GM21515 (cell line): Measurements from ENCODE around the gene ZNF516.
"Not testable (repeated sequence)": the region's sequence is repeated elsewhere in the genome, so short reads cannot be mapped to it uniquely, and the experiment has no call there.

Source experiments
- ATAC-seq: cut with Tn5 transposase; IDR thresholded peaks from one replicate; pipeline ENCODE4 v1.9.1; 2021; ENCODE audit not compliant: unreplicated experiment

Gene ZNF516, protein sequence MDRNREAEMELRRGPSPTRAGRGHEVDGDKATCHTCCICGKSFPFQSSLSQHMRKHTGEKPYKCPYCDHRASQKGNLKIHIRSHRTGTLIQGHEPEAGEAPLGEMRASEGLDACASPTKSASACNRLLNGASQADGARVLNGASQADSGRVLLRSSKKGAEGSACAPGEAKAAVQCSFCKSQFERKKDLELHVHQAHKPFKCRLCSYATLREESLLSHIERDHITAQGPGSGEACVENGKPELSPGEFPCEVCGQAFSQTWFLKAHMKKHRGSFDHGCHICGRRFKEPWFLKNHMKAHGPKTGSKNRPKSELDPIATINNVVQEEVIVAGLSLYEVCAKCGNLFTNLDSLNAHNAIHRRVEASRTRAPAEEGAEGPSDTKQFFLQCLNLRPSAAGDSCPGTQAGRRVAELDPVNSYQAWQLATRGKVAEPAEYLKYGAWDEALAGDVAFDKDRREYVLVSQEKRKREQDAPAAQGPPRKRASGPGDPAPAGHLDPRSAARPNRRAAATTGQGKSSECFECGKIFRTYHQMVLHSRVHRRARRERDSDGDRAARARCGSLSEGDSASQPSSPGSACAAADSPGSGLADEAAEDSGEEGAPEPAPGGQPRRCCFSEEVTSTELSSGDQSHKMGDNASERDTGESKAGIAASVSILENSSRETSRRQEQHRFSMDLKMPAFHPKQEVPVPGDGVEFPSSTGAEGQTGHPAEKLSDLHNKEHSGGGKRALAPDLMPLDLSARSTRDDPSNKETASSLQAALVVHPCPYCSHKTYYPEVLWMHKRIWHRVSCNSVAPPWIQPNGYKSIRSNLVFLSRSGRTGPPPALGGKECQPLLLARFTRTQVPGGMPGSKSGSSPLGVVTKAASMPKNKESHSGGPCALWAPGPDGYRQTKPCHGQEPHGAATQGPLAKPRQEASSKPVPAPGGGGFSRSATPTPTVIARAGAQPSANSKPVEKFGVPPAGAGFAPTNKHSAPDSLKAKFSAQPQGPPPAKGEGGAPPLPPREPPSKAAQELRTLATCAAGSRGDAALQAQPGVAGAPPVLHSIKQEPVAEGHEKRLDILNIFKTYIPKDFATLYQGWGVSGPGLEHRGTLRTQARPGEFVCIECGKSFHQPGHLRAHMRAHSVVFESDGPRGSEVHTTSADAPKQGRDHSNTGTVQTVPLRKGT

DNA sequence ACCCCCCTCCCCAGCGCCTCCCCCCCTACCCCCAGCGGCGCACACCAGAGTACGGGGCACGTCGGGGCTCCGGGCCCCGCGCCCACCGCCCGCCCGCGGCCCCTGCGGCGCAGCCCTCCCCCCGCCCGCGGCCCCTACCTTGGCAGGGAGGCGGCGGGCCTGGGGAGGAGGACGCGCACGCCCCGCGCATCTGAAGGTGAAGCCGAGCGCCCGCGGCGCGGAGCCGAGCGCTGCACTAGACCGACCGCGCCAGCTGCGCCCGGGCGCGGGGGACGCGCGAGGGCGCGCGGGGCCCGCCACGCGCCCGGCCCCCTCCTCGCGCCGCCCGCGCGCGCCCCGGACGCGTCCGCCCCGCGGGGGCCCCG lies at the start of gene ZNF516:
ZNF516 (minus strand) TSS at position 237 of the 365 bp plus-strand sequence. CDS start 52,188 bp downstream, outside the sequence.
- no peak for ATAC-seq

DNA sequence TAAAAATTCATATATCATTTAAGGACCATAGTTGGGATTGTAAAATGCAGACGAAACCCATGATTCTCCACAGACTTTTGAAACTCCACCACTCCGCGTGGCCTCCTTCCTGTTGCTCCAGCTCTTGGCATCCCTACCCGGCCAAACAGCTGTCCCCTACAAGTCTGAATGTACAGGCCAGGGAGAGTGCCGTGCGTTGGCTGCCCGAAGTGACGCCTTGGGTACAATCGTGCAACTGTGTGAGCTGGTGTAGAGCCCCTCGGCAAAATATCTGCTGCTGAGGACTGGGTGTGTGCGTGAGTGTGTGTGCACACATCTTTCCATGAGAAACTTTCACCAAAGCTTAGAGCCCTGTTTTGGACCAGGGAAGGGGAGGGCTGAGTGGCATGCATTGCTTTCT lies 43.8 kb upstream of the ZNF516 start:
- ATAC-seq, result no peak

DNA sequence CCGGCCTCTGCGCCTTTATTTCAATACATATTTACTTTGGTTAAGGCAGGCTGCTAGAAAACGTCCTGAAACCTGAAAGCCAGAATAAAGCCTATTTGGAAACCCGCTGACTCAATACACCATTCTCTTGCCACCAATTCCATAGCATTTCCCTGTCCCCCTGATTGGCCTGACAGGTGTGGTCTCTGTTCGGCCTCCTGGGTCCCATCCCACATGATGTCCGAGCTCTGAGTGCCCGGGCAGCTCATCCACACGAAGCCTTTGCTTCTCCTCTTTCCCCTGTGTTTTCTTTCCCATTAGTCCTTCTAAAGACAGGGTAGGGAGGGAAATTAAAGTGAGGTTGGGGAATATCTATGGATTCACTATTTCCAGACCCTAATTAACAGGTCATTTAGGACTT lies 42.6 kb upstream of the ZNF516 start:
- ATAC-seq, result no peak

DNA sequence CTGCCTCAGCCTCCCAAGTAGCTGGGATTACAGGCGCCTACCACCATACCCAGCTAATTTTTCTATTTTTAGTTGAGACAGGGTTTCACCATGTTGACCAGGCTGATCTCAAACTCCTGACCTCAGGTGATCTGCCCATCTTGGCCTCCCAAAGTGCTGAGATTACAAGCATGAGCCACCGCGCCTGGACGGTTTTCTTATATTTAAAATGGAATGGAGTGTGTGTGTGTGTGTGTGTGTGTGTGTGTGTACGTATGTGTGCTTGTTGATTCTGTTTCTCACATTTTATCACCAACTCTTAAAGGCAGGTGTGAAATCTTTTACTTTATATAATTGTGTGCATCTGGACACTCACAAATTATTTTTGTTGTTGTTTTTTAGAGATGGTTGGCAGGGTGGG lies 41.6 kb upstream of the ZNF516 start:
- not testable (repeated sequence) for ATAC-seq

DNA sequence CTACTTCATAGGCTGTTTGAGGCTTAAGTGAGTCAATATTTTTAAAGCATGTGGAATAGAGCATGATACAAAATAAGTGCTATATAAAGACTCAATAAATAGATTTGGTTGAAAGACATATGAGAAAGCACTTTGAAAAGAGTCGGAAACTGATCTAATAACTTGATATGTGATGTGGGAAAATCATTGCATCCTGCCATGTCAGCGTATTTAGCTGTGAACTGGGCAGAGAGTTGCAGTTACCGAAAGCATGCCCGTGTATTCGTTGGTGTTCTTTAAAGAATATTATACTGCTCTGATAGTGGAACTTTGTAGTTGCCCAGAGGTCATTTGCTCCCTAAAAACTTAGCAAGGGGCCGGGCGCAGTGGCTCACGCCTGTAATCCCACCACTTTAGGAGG lies 37.8 kb upstream of the ZNF516 start:
- no peak for ATAC-seq

DNA sequence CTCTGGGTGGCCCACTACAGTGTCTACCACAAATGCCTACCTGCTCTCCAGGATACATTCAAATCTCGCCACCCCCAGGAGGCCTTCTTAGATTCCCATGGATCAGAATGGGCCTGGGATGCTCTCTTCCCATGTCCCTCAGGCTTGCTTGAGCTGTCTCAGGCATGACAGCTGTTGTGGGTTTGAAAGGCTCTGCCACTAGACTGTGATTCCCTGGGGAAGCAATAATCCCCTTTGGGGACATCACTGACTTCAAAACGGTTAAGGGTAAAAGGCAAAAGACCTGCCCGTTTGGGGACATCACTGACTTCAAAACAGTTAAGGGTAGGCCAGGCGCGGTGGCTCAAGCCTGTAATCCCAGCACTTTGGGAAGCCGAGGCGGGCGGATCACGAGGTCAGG lies 35.8 kb upstream of the ZNF516 start:
- no peak for ATAC-seq

DNA sequence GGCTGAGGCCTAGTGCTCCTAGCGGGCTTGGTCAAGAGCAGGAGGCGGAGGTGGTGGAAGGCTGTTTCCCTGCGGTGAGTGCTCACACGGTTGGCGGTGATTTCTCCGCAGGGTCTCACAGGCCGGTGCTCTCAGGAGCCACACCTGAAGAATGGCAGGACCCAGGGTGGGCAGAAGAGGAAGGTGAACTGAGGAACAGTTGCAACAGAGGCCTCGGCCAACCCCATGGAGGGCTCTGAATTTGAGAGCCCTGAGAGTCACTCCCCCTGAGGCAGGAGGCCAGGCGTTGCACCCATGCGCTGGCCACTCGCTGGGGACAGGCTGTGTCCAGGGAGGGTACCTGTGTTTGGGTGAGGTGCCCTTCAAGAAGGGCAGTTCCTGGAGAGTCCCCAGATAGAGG lies 35.3 kb upstream of the ZNF516 start:
- ATAC-seq, result no peak

DNA sequence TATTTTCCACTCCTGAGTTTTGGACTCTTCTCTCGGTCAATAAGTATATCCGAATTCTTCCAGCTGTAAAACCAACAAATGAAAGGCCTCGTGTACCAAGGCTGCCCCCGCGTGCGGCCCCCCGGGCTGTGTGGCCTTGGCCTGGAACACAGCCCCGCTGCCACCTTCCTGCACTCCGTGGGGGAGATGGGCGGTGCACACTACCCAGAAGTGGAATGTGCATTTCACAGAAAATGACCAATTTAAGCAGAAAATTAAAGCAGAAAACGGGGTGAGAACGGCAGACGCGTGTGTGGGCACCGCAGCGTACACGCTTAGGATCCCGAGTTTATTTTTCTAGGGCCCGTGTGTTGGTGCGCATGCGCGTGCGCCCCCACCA lies 34.4 kb upstream of the ZNF516 start:
- ATAC-seq, result no peak

DNA sequence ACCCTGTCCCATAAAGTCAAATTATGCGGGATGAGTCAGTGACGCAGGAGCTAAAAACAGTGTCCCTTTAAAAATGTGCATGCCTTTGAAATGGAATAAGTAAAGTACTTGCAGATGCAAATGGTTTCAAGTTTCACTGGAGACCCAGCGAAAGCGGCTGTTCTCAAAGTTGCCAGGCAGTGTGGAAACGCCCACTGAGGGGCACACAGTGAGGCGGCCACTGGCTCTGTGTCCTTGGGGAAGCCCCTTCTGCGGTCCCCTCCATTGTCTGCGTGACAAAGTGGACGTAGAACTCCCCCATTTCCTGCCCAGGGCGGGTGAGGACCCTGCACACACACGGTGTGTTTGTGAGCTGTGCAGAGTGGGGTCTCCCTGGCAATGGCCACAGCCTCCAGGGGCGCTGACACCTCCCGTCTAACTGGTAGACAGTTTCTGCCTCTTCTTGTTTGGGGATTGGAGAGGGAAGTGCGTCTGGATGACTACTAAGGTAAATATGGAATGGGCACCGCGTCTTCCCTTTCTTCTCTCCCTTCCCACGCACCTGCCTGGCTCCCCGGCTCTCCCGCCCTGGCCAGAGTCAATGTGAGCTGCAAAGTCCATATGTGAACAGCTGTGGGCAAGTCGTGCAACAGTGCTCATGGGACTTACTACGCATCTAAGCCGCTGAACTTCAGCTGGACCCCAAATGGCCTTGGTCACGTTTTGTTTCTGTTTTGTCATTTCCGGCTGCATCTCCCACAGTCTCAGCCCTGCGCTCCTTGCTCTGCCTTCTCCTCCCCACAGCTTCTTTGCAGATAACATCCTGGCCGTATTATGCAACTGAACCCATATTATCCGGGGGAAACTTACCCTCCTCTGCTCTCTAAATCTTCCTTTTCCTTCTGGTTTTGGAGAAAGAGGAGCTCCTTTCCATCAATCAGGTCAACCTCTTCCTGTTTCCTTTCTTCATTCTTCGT lies 33.7 kb upstream of the ZNF516 start:
- ATAC-seq, result no peak

DNA sequence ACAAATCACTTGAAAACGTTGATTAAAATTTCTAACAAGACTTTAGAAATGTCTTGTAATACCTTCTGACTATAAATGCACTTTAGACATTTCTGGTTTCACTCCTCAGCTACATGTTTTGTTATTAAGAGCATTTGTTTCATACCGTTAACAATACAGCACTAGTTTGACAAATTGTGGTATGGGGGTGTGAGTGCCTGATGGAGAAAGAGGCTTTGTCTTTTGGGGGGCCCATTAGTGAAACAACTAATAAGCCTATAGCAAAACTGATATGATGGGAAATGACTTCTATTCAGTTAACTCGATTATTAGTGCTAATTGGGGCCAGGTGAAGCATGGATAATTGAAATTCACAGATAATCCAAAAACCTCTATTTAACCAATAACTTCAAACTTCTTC lies 30.9 kb upstream of the ZNF516 start:
- no peak for ATAC-seq

DNA sequence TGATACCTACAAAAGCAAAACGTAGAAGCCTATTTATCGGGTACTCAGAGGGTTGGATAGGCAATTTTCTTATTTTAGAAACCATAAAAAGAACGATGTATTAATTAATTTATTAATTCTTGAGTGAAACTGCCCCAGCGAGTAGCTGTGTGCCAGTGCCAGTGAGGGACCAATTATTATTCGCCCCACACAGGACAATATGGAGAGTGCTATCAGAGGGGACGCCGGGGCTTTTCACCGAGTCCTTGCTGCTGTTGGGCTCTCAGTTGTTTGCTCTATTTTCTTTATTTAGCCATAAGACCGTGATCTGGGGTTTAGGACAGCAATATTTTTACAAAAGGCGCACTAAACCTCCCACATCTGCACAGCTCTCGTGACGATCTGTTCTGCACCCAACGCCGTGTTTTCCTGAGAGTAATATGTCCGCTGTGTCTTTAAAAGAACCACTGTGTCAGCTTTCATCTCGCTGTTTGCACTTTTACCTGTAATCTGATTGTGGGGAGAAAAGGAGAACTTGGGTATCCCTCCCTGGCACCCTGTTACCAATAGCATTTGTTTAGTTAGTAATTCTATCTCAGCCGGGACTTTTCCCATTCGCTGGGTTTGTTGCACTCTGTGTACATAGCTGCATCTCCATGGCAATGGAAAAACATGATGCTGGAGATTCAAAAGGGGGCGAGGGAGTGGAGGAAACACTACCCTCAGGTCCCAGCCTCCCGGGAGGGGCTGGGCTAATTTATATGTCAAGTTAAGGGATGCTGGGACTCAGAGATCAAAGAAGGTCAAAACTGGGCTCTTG lies 30.1 kb upstream of the ZNF516 start:
- no peak for ATAC-seq

DNA sequence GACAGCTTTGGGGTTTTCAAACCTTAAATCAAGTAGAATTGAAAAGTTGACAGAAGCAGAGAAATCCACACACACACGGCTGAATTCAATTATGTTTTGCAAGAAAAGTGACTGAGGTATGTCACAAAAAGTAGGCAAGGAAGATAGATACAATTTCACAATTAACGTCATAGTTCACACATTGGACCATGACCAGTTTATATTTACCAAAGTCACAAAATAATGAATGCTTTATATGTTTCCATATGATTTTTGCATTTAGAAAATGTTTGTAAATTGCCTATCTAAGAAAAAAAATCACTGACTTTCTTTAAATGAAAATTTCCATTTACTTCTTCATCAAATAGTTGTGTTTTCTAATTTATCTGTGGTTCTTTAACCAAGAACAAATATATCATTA lies 29.4 kb upstream of the ZNF516 start:
- ATAC-seq, result no peak

DNA sequence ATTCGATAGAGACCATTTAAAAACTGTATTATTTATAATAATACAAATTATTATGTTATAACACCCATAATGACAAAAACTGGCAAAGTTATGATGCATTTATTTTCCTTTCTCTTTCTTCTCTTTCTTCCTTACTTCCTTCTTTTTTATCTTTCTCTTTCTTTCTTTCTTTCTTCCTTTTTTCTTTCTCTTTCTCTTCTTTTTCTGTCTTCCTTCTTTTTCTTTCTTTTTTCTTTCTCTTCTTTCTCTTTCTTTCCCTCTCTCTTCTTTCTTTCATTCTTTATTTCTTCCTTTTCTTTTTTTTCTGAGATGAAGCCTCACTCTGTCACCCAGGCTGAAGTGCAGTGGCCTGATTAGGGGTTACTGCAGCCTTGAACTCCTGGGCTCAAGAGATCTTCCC lies 27.5 kb upstream of the ZNF516 start:
- ATAC-seq, result no peak

DNA sequence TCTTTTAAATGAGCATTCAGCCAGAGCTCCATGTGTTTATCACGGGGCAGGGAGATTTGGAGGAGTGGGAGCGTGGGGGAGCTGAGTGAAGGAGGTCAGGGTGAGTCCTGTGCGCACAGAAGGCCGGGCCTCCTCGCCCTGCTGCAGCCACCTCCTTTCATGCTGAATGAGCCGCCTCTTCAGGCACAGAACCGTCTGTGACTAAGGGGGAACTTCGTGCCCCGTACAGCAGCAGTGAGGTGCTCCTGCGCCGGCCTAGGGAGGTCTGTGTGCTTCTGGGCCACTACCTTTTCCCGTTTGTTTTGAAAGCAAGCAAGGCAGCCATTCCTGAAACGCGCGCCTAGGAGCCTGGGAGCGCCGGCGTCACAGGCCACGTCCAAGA lies 27.1 kb upstream of the ZNF516 start:
- ATAC-seq, result no peak

DNA sequence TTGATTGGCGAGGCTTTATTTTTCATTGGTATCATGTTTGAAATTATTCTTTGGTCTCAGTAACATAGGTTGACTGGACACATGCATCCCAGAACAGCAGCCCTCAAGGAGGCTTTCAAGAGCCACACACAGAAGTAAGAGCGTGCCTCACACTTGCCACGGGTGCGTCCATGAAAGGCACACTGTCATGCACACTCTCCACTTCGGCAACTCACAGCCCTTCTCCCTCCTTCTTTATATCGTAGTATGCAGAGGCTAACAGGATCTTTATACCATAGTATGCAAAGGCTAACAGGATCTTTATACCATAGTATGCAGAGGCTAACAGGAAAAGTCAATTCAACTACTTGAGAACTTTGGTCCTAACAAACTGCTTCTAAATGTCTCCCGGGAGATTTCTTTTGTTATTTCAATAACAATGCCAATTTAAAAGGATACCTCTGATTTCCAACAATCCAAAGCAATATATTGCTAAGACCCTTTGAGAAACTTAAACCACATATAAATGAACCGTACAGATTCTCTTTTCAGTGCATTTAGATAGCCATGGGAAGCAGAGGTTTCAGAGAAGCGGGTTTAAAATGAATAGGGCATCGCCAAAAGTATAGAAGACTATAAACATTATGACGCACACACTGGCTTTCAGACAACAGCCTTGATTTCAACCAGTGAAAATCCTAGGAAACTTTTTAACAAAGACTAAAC lies 26.5 kb upstream of the ZNF516 start:
- ATAC-seq, result no peak

DNA sequence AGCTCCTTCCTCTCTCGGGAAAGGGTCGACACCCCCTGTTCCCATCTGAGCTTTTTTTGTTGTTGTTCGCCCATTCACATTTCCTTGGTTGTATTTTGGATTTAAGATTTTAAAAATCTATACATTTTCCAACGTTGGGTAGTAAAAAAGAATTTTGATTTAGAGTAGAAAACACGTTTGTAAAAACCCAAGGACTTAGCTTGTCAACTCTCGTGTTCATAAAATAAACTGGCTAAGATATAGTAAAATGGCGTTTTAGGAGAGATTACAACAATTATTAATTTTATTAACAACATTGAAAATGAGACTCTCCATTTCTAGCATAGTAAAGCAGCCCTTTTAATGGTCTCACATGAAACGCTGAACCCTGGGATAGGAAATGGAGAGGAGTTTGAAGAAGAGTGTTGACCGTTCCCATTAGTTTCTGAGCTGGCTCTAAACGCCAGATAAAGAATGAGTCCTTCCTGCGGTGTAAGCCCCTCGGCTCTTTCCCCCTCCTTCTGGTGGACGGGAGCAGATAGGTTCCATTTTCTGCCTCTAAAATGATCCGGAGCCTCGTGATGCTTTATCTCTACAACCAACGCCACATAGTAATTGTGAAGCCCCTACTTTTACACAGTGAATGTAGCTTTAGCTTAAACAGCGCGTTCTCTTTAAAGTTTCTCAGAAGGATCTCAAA lies 24.0 kb upstream of the ZNF516 start:
- ATAC-seq, result no peak

DNA sequence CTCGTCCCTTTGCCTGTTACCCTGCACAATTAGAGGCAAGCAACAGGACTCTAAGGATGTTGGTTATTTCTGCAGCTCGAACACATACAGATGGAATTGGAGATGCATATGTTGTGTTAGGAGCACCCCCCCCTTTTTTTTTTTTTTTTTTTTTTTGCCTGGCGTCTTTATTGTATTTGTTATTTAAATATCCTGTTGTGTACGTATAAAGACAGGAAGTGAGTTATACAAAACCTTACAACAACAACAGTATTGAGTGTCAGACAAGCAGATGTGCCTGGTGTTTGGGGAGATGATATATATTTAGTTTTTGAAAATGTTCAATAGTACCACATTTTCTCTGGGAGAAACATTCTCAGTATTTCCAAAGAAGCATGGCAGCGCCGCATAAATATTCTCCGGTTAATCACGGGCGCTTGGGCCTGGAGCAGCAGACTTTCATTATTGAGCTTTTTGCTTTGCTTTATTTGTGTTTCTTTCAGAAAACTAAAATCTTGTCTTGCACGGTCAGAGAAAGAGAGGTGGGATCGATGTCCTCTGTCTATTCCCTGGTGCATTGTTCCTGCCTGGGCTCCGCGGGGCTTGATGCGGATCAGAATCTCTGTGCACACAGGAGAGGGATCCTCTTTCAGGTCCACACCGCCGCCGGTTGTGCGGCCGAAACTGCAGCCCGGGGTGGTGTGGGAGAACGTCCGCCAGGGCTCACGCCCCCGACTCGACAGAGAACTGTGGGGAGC lies 23.2 kb upstream of the ZNF516 start:
- ATAC-seq, result no peak

DNA sequence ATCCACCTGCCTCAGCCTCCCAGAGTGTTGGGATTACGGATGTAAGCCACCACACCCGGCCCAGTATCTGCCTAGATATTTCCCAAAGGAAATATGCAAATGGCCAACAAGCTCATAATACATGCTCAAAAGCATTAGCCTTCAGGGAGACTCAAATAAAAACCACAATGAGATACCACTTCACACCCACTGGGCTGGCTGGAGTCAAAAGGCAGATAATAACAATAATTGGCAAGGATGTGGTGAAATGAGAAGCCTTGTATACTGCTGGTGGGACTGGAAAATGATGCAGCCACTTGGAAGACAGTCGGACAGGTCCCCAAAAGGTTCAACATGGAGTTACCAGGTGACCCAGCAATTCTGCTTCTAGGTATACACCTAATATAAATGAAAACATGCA lies 20.5 kb upstream of the ZNF516 start:
- no peak for ATAC-seq
